Thymus (tissue), 14 donors: ENCODE measurements around the gene SERGEF. TPM values are rescaled to one million over a fixed set of nuclear protein-coding genes. Genes with fewer than 3 reads are reported as not detected.

ENCODE experiments used
- DNase-seq, 9 donors: peaks; one replicate each; pipeline ENCODE4 v3.0.0-alpha.2; 2013; ENCODE audit warnings: low spot score in 9 of 9, low read depth in 6 of 9, missing footprints in 1 of 9
- H3K27ac ChIP-seq, 2 donors: one replicate each; pipeline ENCODE4 v1.5.1; 2013; ENCODE audit warnings: control low read depth in 1 of 2, low read depth in 1 of 2, low read length in 1 of 2, mild to moderate bottlenecking in 1 of 2, moderate library complexity in 1 of 2
- H3K27me3 ChIP-seq, 2 donors: one replicate each; pipeline ENCODE4 v1.5.1; 2013; ENCODE audit warnings: low read length in 1 of 2; ENCODE audit not compliant: control insufficient read depth in 2 of 2, insufficient read depth in 1 of 2
- H3K36me3 ChIP-seq, 2 donors: one replicate each; pipeline ENCODE4 v1.5.1; 2013; ENCODE audit warnings: low read length in 1 of 2, mild to moderate bottlenecking in 1 of 2, moderate library complexity in 1 of 2; ENCODE audit not compliant: control insufficient read depth in 2 of 2, insufficient read depth in 2 of 2
- H3K4me1 ChIP-seq, 2 donors: one replicate each; pipeline ENCODE4 v1.5.1; 2013; ENCODE audit warnings: low read length in 2 of 2; ENCODE audit not compliant: control insufficient read depth in 2 of 2, insufficient read depth in 2 of 2
- H3K4me3 ChIP-seq, 2 donors: one replicate each; pipeline ENCODE4 v1.5.1; 2013; ENCODE audit warnings: low read length in 2 of 2, control low read depth in 1 of 2, mild to moderate bottlenecking in 1 of 2
- H3K9me3 ChIP-seq, 2 donors: one replicate each; pipeline ENCODE4 v1.5.1; 2013; ENCODE audit warnings: low read length in 1 of 2, mild to moderate bottlenecking in 1 of 2; ENCODE audit not compliant: control insufficient read depth in 2 of 2, insufficient read depth in 1 of 2
- WGBS: extraction: QIAGEN DNeasy Blood & Tissue Kit; methylation state at CpG from one replicate; pipeline ENCODE4 v1.1.7; 2013; 5-methylcytosine and 5-hydroxymethylcytosine counted together
- long read RNA-seq, 10 donors: transcript quantifications; one replicate each; lab custom pipeline, GENCODE V29; 2026
- polyA plus RNA-seq: library from polyadenylated mRNA; stranded (reverse); fragments of 200-250 nt; gene quantifications from one replicate; pipeline ENCODE4 v1.2.3, GENCODE V29; 2013
- total RNA-seq: library from RNA; stranded (reverse); fragments of 120-200 nt; gene quantifications from one replicate; pipeline ENCODE4 v1.2.4, GENCODE V29; 2013
- donor health status: healthy.

Gene SERGEF
- total RNA-seq, result 52.8 TPM
- 84.2 TPM for polyA plus RNA-seq
- long read RNA-seq, donor 1, result 0 reads
- long read RNA-seq, donor 2, result 0 reads
- long read RNA-seq, donor 3, transcript SERGEF-216 (2 exons, 440 nt), result major isoform, 19 of 21 reads
- long read RNA-seq, donor 3, partial matches to known transcripts, result 0 of 21 reads
- long read RNA-seq, donor 3, other reads (novel, unspliced or antisense), result 0 of 21 reads
- long read RNA-seq, donor 4, partial matches to known transcripts, result 0 of 3 reads
- long read RNA-seq, donor 4, other reads (novel, unspliced or antisense), result 0 of 3 reads
- long read RNA-seq, donor 5, transcript SERGEF-216 (2 exons, 440 nt), result major isoform, 9 of 12 reads
- long read RNA-seq, donor 5, partial matches to known transcripts, result 0 of 12 reads
- long read RNA-seq, donor 5, other reads (novel, unspliced or antisense), result 0 of 12 reads
- long read RNA-seq, donor 6, partial matches to known transcripts, result 0 of 4 reads
- long read RNA-seq, donor 6, other reads (novel, unspliced or antisense), result 0 of 4 reads
- long read RNA-seq, donor 7, transcript SERGEF-216 (2 exons, 440 nt), result major isoform, 11 of 13 reads
- long read RNA-seq, donor 7, partial matches to known transcripts, result 0 of 13 reads
- long read RNA-seq, donor 7, other reads (novel, unspliced or antisense), result 0 of 13 reads
- long read RNA-seq, donor 8, partial matches to known transcripts, result 0 of 2 reads
- long read RNA-seq, donor 8, other reads (novel, unspliced or antisense), result 0 of 2 reads
- long read RNA-seq, donor 9, partial matches to known transcripts, result 0 of 7 reads
- long read RNA-seq, donor 9, other reads (novel, unspliced or antisense), result 0 of 7 reads
- long read RNA-seq, donor 10, partial matches to known transcripts, result 0 of 6 reads
- long read RNA-seq, donor 10, other reads (novel, unspliced or antisense), result 0 of 6 reads

- peaks cover 0 to 6% of the 10 kb centered on the region in 2 donors for H3K9me3 ChIP-seq
- H3K27ac ChIP-seq, result peak within 1 kb of the TSS; percentile 84 to 94
- H3K4me1 ChIP-seq, result peaks cover 7 to 13% of the 10 kb centered on the region in 2 donors
- H3K27me3 ChIP-seq, result no peaks in the 10 kb centered on the region
- peak within 1 kb of the TSS; percentile 75 to 83 for H3K4me3 ChIP-seq
- H3K36me3 ChIP-seq, result no peaks in the 10 kb centered on the region
- under 1% methylated on average over 93 of the region's 93 CpGs for WGBS
- DNase-seq, result peak; percentile 55 to 91 (median 78)
Observed at GRCh38 chr11:18012906-18013781, at the start of gene SERGEF. SERGEF (minus strand) TSS chr11:18013047; CDS start chr11:18013010, 37 bp downstream.

GRCh38 chr11:18061351-18061750 is 48.5 kb upstream of the SERGEF start:
- 96% methylated on average over 2 of the region's 2 CpGs for WGBS
- H3K9me3 ChIP-seq, result peaks cover 0 to 1% of the 10 kb centered on the region in 2 donors
- no peak for DNase-seq
- no peaks in the 10 kb centered on the region for H3K4me1 ChIP-seq
- H3K27me3 ChIP-seq, result no peaks in the 10 kb centered on the region
- no peak overlapping the region for H3K27ac ChIP-seq
- no peaks in the 10 kb centered on the region for H3K36me3 ChIP-seq
- H3K4me3 ChIP-seq, result no peak overlapping the region

- no peak overlapping the region for H3K27ac ChIP-seq
- no peaks in the 10 kb centered on the region for H3K9me3 ChIP-seq
- no peaks in the 10 kb centered on the region for H3K27me3 ChIP-seq
- no peaks in the 10 kb centered on the region for H3K4me1 ChIP-seq
- H3K4me3 ChIP-seq, result no peak overlapping the region
- 95% methylated on average over 1 of the region's 1 CpG for WGBS
- DNase-seq, result no peak
- no peaks in the 10 kb centered on the region for H3K36me3 ChIP-seq
Observed at GRCh38 chr11:18056561-18057181, 43.8 kb upstream of the SERGEF start.

- Histone ChIP-seq H3K27ac (no peak overlapping the region), H3K4me3 (no peak overlapping the region), H3K36me3 (no peaks in the 10 kb centered on the region), H3K4me1 (no peaks in the 10 kb centered on the region), H3K27me3 (no peaks in the 10 kb centered on the region), H3K9me3 (no peaks in the 10 kb centered on the region)
- 97% methylated on average over 10 of the region's 10 CpGs for WGBS
- DNase-seq, result peak in 3 of 9 donors; percentile 2 to 12 (median 8)
Observed at GRCh38 chr11:18054511-18055103, 41.8 kb upstream of the SERGEF start.

- peaks cover 12 to 16% of the 10 kb centered on the region in 2 donors for H3K27me3 ChIP-seq
- H3K36me3 ChIP-seq, result no peaks in the 10 kb centered on the region
- no peak for DNase-seq
- H3K4me3 ChIP-seq, result no peak overlapping the region
- WGBS, result 15% methylated on average over 2 of the region's 2 CpGs
- no peak overlapping the region for H3K27ac ChIP-seq
- no peaks in the 10 kb centered on the region for H3K9me3 ChIP-seq
- no peaks in the 10 kb centered on the region for H3K4me1 ChIP-seq
Observed at GRCh38 chr11:18050848-18051247, 38.0 kb upstream of the SERGEF start.

GRCh38 chr11:18046116-18046777 is 33.4 kb upstream of the SERGEF start, which contains the start of gene TPH1:
TPH1 (minus strand) TSS chr11:18046269; CDS start chr11:18040762, 5,507 bp downstream.
- H3K36me3 ChIP-seq, result no peaks in the 10 kb centered on the region
- no peak for DNase-seq
- H3K4me1 ChIP-seq, result no peaks in the 10 kb centered on the region
- H3K27me3 ChIP-seq, result peaks cover 21 to 38% of the 10 kb centered on the region in 2 donors
- H3K27ac ChIP-seq, result no peak within 1 kb of the TSS
- WGBS, result 26% methylated on average over 36 of the region's 36 CpGs
- H3K4me3 ChIP-seq, result no peak within 1 kb of the TSS
- no peaks in the 10 kb centered on the region for H3K9me3 ChIP-seq

GRCh38 chr11:18036456-18036855 is 23.6 kb upstream of the SERGEF start:
- Histone ChIP-seq H3K27ac (no peak overlapping the region), H3K4me3 (no peak overlapping the region), H3K27me3 (no peaks in the 10 kb centered on the region), H3K4me1 (no peaks in the 10 kb centered on the region), H3K36me3 (no peaks in the 10 kb centered on the region), H3K9me3 (no peaks in the 10 kb centered on the region)
- no peak for DNase-seq

GRCh38 chr11:18027475-18027874 is 14.6 kb upstream of the SERGEF start:
- no peak for DNase-seq
- no peak overlapping the region for H3K27ac ChIP-seq
- H3K4me3 ChIP-seq, result no peak overlapping the region
- no peaks in the 10 kb centered on the region for H3K9me3 ChIP-seq
- WGBS, result 96% methylated on average over 2 of the region's 2 CpGs
- H3K4me1 ChIP-seq, result no peaks in the 10 kb centered on the region
- H3K27me3 ChIP-seq, result no peaks in the 10 kb centered on the region
- H3K36me3 ChIP-seq, result no peaks in the 10 kb centered on the region
